ENCODE measurements around the gene TBX15.

Gene TBX15

DNA sequence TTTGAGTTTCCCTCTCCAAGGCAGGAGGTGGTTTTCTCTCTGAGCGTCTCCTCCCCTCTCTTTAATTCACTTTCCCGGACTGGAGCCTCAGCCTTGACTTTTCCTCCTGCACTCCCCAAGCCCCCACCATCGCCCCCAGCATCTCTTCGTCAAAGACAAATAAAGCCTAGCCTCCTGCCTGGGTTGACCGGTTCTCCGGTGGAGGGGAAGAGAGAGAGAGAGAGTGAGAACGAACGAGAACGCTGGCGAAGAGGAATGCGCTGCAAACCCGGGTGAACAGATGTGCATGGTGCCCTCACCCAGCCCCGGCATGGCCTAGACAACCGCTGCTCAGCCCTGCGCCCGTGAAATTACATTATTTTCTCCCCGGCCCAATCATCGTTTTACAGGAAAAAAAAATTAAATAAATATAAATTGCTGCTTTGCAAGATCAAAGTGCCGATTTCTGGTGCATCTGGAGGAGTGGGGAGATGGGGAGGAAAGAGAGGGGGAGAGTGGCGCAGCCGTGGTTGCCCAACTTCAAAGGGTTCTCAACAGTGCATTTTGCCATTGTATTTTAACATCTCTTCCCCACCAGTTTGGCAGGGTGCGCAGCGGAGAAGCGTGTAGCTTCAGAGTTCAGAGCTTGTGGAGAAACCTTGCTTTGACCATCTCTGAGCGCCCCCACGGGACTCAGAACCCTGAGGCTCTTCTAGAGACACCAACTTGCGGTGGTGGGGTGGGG is 11.4 kb upstream of the TBX15 start:
- Histone ChIP-seq H3K4me3 (ENCODE audit: low read depth, low read length) (no peak overlapping the region), H3K36me3 (ENCODE audit: control insufficient read depth, insufficient read depth, low read length) (no peaks in the 10 kb centered on the region)
- TF ChIP-seq, protein P1, sequence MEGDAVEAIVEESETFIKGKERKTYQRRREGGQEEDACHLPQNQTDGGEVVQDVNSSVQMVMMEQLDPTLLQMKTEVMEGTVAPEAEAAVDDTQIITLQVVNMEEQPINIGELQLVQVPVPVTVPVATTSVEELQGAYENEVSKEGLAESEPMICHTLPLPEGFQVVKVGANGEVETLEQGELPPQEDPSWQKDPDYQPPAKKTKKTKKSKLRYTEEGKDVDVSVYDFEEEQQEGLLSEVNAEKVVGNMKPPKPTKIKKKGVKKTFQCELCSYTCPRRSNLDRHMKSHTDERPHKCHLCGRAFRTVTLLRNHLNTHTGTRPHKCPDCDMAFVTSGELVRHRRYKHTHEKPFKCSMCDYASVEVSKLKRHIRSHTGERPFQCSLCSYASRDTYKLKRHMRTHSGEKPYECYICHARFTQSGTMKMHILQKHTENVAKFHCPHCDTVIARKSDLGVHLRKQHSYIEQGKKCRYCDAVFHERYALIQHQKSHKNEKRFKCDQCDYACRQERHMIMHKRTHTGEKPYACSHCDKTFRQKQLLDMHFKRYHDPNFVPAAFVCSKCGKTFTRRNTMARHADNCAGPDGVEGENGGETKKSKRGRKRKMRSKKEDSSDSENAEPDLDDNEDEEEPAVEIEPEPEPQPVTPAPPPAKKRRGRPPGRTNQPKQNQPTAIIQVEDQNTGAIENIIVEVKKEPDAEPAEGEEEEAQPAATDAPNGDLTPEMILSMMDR (IDR thresholded peaks at IDR 0.05), result no peak

DNA sequence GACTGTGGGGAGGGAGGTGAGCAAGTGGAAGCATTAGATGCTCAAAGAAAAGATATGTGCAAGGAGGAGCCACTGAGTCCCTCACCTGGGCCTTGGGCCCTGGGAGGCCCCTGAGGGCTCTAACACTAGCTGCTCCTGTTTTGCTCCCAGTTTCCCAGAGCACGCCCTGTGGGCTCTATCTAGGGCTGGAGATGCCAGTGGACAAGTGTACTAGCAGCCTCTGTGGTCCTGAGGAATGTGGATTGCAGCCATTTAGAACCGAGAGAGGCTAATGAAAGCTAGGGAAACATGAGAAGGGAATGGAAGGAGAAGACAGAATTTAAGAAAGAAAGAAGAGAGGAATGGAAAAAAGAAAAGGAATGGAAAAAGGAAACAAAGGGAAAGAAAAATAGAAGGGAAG is 10.0 kb upstream of the TBX15 start:
- Histone ChIP-seq H3K36me3 (ENCODE audit: control insufficient read depth, insufficient read depth, low read length) (no peaks in the 10 kb centered on the region), H3K79me2 (no peaks in the 10 kb centered on the region), H3K4me2 (ENCODE audit: low read length) (no peak overlapping the region), H3K27ac (no peak overlapping the region), H3K9ac (no peak overlapping the region), H3K27me3 (ENCODE audit: control insufficient read depth, insufficient read depth, low read length) (peaks cover 10% of the 10 kb centered on the region), H3K4me3 (ENCODE audit: low read depth, low read length) (no peak overlapping the region), H3K4me1 (no peaks in the 10 kb centered on the region), H3K9me3 (ENCODE audit: control insufficient read depth, low read length) (no peaks in the 10 kb centered on the region), H2AFZ (no peak overlapping the region)
- TF ChIP-seq, protein P1 (IDR thresholded peaks at IDR 0.05), result no peak

More for the DNA sequence above, 11.4 kb upstream of the TBX15 start:
- Histone ChIP-seq H3K4me2 (ENCODE audit: low read length) (no peak overlapping the region), H3K9me3 (ENCODE audit: control insufficient read depth, low read length) (no peaks in the 10 kb centered on the region), H3K27me3 (ENCODE audit: control insufficient read depth, insufficient read depth, low read length) (peaks cover 10% of the 10 kb centered on the region), H3K9ac (no peak overlapping the region), H3K4me1 (no peaks in the 10 kb centered on the region), H3K79me2 (no peaks in the 10 kb centered on the region), H3K27ac (no peak overlapping the region), H2AFZ (no peak overlapping the region)

DNA sequence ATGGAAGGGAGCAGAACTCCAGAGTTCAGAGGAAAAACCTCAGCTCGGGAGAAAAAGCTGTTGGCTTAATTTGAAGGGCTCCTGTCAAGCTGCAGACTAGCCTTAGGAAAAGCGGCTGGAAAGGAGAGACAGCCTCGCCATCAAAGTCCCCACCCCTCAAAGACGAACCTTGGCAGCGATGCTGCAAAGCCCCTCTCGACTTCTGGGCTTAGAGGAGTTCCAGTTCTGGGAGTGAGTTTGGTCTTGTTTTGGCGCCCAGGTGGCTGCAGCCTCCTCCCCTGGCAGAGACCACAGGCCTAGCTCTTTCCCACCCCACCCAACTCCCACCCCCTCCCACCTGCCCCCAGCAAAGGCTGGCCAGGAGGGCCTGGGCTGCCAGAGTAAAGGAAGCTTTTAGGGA is 9.1 kb upstream of the TBX15 start:
- no peaks in the 10 kb centered on the region for H3K79me2 ChIP-seq
- H3K9me3 ChIP-seq (ENCODE audit: control insufficient read depth, low read length), result no peaks in the 10 kb centered on the region
- TF ChIP-seq, protein P1 (IDR thresholded peaks at IDR 0.05), result no peak
- H2AFZ ChIP-seq, result no peak overlapping the region
- peaks cover 6% of the 10 kb centered on the region for H3K27me3 ChIP-seq (ENCODE audit: control insufficient read depth, insufficient read depth, low read length)
- no peak overlapping the region for H3K4me3 ChIP-seq (ENCODE audit: low read depth, low read length)
- no peak overlapping the region for H3K4me2 ChIP-seq (ENCODE audit: low read length)
- H3K36me3 ChIP-seq (ENCODE audit: control insufficient read depth, insufficient read depth, low read length), result no peaks in the 10 kb centered on the region
- no peak overlapping the region for H3K27ac ChIP-seq
- H3K9ac ChIP-seq, result no peak overlapping the region
- no peaks in the 10 kb centered on the region for H3K4me1 ChIP-seq

DNA sequence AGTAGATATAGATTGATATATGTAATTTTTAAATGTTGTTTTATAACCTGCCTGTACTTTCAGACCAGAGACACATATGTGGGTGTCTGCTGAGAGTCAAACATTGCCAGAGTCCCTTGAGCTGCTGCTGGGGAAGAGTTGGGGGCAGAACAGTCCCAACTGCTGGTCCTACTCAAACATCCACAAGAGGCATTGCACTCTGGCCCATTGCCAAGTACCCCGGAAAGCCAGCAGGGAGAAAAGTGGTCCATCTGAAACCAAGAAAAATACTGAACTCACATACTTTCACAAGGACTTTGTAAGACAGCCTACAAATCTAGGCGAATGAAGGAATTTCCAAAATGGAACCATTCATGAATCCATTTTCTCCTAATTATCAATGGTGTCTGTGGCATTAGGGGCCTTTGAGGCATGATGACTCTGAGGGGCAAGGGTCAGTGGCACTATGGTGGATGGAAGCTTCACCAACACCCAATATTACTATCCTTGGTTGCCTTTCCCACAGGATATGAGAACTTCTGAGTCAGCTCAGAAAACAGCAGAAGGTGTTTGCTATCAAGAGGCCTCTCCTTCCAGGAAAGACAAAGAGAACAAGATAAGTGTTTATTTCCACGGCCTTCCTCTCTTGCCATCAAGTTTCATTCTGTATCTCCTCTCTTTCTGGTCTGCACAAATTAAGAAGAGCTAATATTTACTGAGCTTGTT is 7.3 kb upstream of the TBX15 start:
- H2AFZ ChIP-seq, result no peak overlapping the region
- H3K79me2 ChIP-seq, result no peaks in the 10 kb centered on the region
- H3K36me3 ChIP-seq (ENCODE audit: control insufficient read depth, insufficient read depth, low read length), result no peaks in the 10 kb centered on the region
- H3K9me3 ChIP-seq (ENCODE audit: control insufficient read depth, low read length), result no peaks in the 10 kb centered on the region
- no peak overlapping the region for H3K4me3 ChIP-seq (ENCODE audit: low read depth, low read length)
- no peaks in the 10 kb centered on the region for H3K4me1 ChIP-seq
- no peak overlapping the region for H3K9ac ChIP-seq
- H3K27ac ChIP-seq, result no peak overlapping the region
- H3K27me3 ChIP-seq (ENCODE audit: control insufficient read depth, insufficient read depth, low read length), result peaks cover 7% of the 10 kb centered on the region
- TF ChIP-seq, protein P1 (IDR thresholded peaks at IDR 0.05), result no peak
- no peak overlapping the region for H3K4me2 ChIP-seq (ENCODE audit: low read length)
